ENCODE data around the gene DGUOK. TPM values are rescaled to one million over a fixed set of nuclear protein-coding genes. Genes with fewer than 3 reads are reported as not detected.

DGUOK gene
- total RNA-seq, 2 donors from 2014 or later = 55.0 to 56.3 TPM

GRCh38 chr2:73908689-73909652 is 17.7 kb upstream of the DGUOK start:
- Histone ChIP-seq H3K9ac (ENCODE audit: low read depth in 2 of 2, low read length in 2 of 2) (no peak overlapping the region), H3K27me3 (no peaks in the 10 kb centered on the region), H3K4me3 (no peak overlapping the region), H3K36me3 (no peaks in the 10 kb centered on the region), H3K27ac (no peak overlapping the region), H3K4me1 (no peaks in the 10 kb centered on the region), H3K9me3 (no peaks in the 10 kb centered on the region)
- no peak for TF ChIP-seq CTCF (IDR thresholded peaks at IDR 0.05)
- intact Hi-C loops (cut with DNase I) = no loop called here
- no peak for DNase-seq

GRCh38 chr2:73910873-73911547 is 15.7 kb upstream of the DGUOK start:
- no peak overlapping the region for H3K4me3 ChIP-seq
- DNase-seq = no peak
- H3K36me3 ChIP-seq = no peaks in the 10 kb centered on the region
- H3K9me3 ChIP-seq = no peaks in the 10 kb centered on the region
- no peak overlapping the region for H3K27ac ChIP-seq
- H3K4me1 ChIP-seq = no peaks in the 10 kb centered on the region
- intact Hi-C loops (cut with DNase I) = no loop called here
- H3K27me3 ChIP-seq = no peaks in the 10 kb centered on the region
- no peak for TF ChIP-seq CTCF (IDR thresholded peaks at IDR 0.05)
- H3K9ac ChIP-seq (ENCODE audit: low read depth in 2 of 2, low read length in 2 of 2) = no peak overlapping the region

GRCh38 chr2:73911548-73912208 is 15.0 kb upstream of the DGUOK start:
- no peak overlapping the region for H3K9ac ChIP-seq (ENCODE audit: low read depth in 2 of 2, low read length in 2 of 2)
- intact Hi-C loops (cut with DNase I) = no loop called here
- H3K4me1 ChIP-seq = no peaks in the 10 kb centered on the region
- no peak for DNase-seq
- no peak overlapping the region for H3K4me3 ChIP-seq
- TF ChIP-seq CTCF (IDR thresholded peaks at IDR 0.05) = no peak
- H3K27ac ChIP-seq = no peak overlapping the region
- no peaks in the 10 kb centered on the region for H3K9me3 ChIP-seq
- H3K27me3 ChIP-seq = no peaks in the 10 kb centered on the region
- H3K36me3 ChIP-seq = no peaks in the 10 kb centered on the region

GRCh38 chr2:73913414-73914054 is 13.1 kb upstream of the DGUOK start:
- Histone ChIP-seq H3K9me3 (no peaks in the 10 kb centered on the region), H3K27ac (no peak overlapping the region), H3K27me3 (no peaks in the 10 kb centered on the region), H3K4me1 (no peaks in the 10 kb centered on the region), H3K36me3 (no peaks in the 10 kb centered on the region), H3K4me3 (no peak overlapping the region), H3K9ac (ENCODE audit: low read depth in 2 of 2, low read length in 2 of 2) (no peak overlapping the region)
- TF ChIP-seq CTCF (IDR thresholded peaks at IDR 0.05) = no peak
- DNase-seq = no peak
- intact Hi-C loops (cut with DNase I) = no loop called here

GRCh38 chr2:73914667-73915066 is 12.0 kb upstream of the DGUOK start:
- no peak for TF ChIP-seq CTCF (IDR thresholded peaks at IDR 0.05)
- H3K4me3 ChIP-seq = no peak overlapping the region
- no peak overlapping the region for H3K27ac ChIP-seq
- intact Hi-C loops (cut with DNase I) = no loop called here
- no peak overlapping the region for H3K9ac ChIP-seq (ENCODE audit: low read depth in 2 of 2, low read length in 2 of 2)
- DNase-seq = no peak
- H3K4me1 ChIP-seq = no peaks in the 10 kb centered on the region
- no peaks in the 10 kb centered on the region for H3K9me3 ChIP-seq
- H3K36me3 ChIP-seq = no peaks in the 10 kb centered on the region
- H3K27me3 ChIP-seq = no peaks in the 10 kb centered on the region
